GM19463 (cell line): ENCODE data around the gene SLC15A4.
A peak's percentile ranks its signal among the peaks of the same experiment; 100 is the strongest.
"Not testable (repeated sequence)": the region's sequence is repeated elsewhere in the genome, so short reads cannot be mapped to it uniquely, and the experiment has no call there.

Experiments used
- ATAC-seq: cut with Tn5 transposase; IDR thresholded peaks from one replicate; pipeline ENCODE4 v1.9.1; 2021; ENCODE audit warnings: mild to moderate bottlenecking, moderate library complexity; ENCODE audit not compliant: unreplicated experiment

SLC15A4 gene

GRCh38 chr12:128814411-128815261, 9.1 kb downstream of the SLC15A4 start:
- ATAC-seq: no peak

- ATAC-seq: peak; percentile 29
Measured at GRCh38 chr12:128813883-128814282, 9.9 kb downstream of the SLC15A4 start.

- ATAC-seq: no peak
Measured at GRCh38 chr12:128813392-128813791, 10.4 kb downstream of the SLC15A4 start.

- no peak for ATAC-seq
Measured at GRCh38 chr12:128811806-128812205, 12.0 kb downstream of the SLC15A4 start.

- peak; percentile 82 for ATAC-seq
Measured at GRCh38 chr12:128810182-128811127, 13.3 kb downstream of the SLC15A4 start.

GRCh38 chr12:128808651-128809050, 15.1 kb downstream of the SLC15A4 start:
- no peak for ATAC-seq

- no peak for ATAC-seq
Measured at GRCh38 chr12:128807161-128807724, 16.5 kb downstream of the SLC15A4 start.

- ATAC-seq: no peak
Measured at GRCh38 chr12:128806573-128806972, 17.2 kb downstream of the SLC15A4 start.

GRCh38 chr12:128805406-128805805, 18.4 kb downstream of the SLC15A4 start:
- ATAC-seq: not testable (repeated sequence)

GRCh38 chr12:128804762-128805161, 19.0 kb downstream of the SLC15A4 start:
- no peak for ATAC-seq

GRCh38 chr12:128803788-128804187, 20.0 kb downstream of the SLC15A4 start:
- ATAC-seq: no peak

- ATAC-seq: no peak
Measured at GRCh38 chr12:128802756-128803155, 21.0 kb downstream of the SLC15A4 start.

GRCh38 chr12:128801879-128802391, 21.8 kb downstream of the SLC15A4 start:
- ATAC-seq: no peak

GRCh38 chr12:128800606-128801005, 23.2 kb downstream of the SLC15A4 start:
- no peak for ATAC-seq

GRCh38 chr12:128798571-128799341, 25.0 kb downstream of the SLC15A4 start:
- peak; percentile 24 for ATAC-seq

GRCh38 chr12:128797119-128798118, 26.3 kb downstream of the SLC15A4 start:
- peak; percentile 34 for ATAC-seq

- no peak for ATAC-seq
Measured at GRCh38 chr12:128796439-128797118, 27.2 kb downstream of the SLC15A4 start.

GRCh38 chr12:128795530-128796361, 28.0 kb downstream of the SLC15A4 start:
- no peak for ATAC-seq
